ENCODE measurements around the gene LAS1L. TPM values are rescaled to one million over a fixed set of nuclear protein-coding genes. Genes with fewer than 3 reads are reported as not detected.

Gene LAS1L
- 18.8 and 28.3 TPM in 2 replicates for total RNA-seq

DNA sequence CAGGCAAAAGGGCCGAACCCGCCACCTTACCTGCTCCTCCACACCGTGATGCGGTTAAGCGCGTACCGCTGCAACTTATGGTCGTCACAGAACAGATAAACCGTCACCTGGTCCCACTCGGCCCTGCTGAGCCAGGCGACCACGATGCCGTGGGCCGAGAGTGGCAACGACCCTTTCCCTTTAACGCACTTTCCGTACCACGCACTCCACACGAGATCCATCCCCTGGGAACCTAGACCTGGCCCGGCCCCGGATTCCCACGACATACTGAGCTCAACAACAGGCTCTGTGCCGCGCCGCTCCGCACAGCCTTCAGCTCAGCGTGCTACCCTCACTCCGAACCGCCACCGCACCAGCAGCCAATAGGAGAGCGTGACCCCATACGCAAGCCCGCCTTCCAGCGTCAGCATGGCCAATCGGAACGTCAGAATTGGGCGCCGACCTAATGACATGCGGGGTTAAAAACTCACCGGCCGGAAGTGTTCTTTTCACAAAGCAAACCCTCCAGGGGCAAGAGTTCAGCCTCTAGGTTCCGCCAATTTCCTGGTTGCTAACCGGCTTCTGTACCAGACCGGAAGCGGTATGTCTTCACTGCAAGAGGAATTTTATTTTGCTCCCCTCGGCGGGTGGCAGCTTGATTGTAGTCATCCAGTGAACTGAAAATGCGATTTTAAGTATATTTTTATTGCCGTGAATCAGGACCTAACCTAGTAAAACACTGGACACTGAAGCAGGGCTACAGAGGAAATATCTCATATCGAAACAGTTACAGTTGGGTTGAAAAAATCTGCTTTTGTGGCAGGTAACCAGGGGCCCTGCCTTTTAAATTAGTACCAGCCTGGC lies at the start of gene LAS1L:
TSS of gene LAS1L (minus strand) at position 338 of the 843 bp plus-strand sequence. CDS start at position 266, 72 bp downstream.

Other genes with a start within 250 kb of the LAS1L start
- 244 and 456 TPM in 2 replicates for gene MSN, start 132.9 kb upstream of the LAS1L start, total RNA-seq